ENCODE results near the gene CERS1. TPM values are rescaled to one million over a fixed set of nuclear protein-coding genes. Genes with fewer than 3 reads are reported as not detected.
A peak's percentile ranks its signal among the peaks of the same experiment; 100 is the strongest.

Gene CERS1
- total RNA-seq, 1 donor from 2014 or later: not detected

- DNase-seq (ENCODE audit: low spot score in 2 of 2): no peak
- Histone ChIP-seq H3K36me3 (peaks cover 30 to 39% of the 10 kb centered on the region in 2 donors), H3K4me1 (peaks cover 0 to 11% of the 10 kb centered on the region in 2 donors)
Measured at GRCh38 chr19:18913466-18913865, 17.5 kb upstream of the CERS1 start.

GRCh38 chr19:18912933-18913332 is 17.0 kb upstream of the CERS1 start:
- Histone ChIP-seq H3K9me3 (no peaks in the 10 kb centered on the region), H3K4me1 (peaks cover 0 to 6% of the 10 kb centered on the region in 2 donors), H3K27me3 (no peaks in the 10 kb centered on the region), H3K27ac (no peak overlapping the region), H3K4me3 (no peak overlapping the region), H3K36me3 (peaks cover 30 to 42% of the 10 kb centered on the region in 2 donors)
- TF ChIP-seq CTCF (IDR thresholded peaks at IDR 0.05): no peak
- DNase-seq (ENCODE audit: low spot score in 2 of 2): no peak
- intact Hi-C loops (cut with DNase I): loop anchor here (10.0 kb wide), 1 partner anchor 222 kb away; the partner anchor contains the start of gene TMEM161A

More at GRCh38 chr19:18913466-18913865, 17.5 kb upstream of the CERS1 start:
- no peaks in the 10 kb centered on the region for H3K27me3 ChIP-seq
- no peak overlapping the region for H3K4me3 ChIP-seq
- intact Hi-C loops (cut with DNase I): loop anchor here (10.0 kb wide), 1 partner anchor 221 kb away; the partner anchor contains the start of gene TMEM161A
- TF ChIP-seq CTCF (IDR thresholded peaks at IDR 0.05): no peak
- no peak overlapping the region for H3K27ac ChIP-seq
- no peaks in the 10 kb centered on the region for H3K9me3 ChIP-seq

GRCh38 chr19:18910801-18911436 is 15.0 kb upstream of the CERS1 start:
- no peaks in the 10 kb centered on the region for H3K4me1 ChIP-seq
- no peaks in the 10 kb centered on the region for H3K9me3 ChIP-seq
- peak in 1 of 2 donors; percentile 52 for DNase-seq (ENCODE audit: low spot score in 2 of 2)
- H3K36me3 ChIP-seq: peaks cover 44 to 59% of the 10 kb centered on the region in 2 donors
- H3K27ac ChIP-seq: no peak overlapping the region
- intact Hi-C loops (cut with DNase I): loop anchor here (10.0 kb wide), 1 partner anchor 224 kb away; the partner anchor contains the start of gene TMEM161A
- TF ChIP-seq CTCF (IDR thresholded peaks at IDR 0.05): no peak
- H3K27me3 ChIP-seq: no peaks in the 10 kb centered on the region
- H3K4me3 ChIP-seq: no peak overlapping the region

GRCh38 chr19:18910010-18910409 is 14.1 kb upstream of the CERS1 start:
- peaks cover 48 to 60% of the 10 kb centered on the region in 2 donors for H3K36me3 ChIP-seq
- DNase-seq (ENCODE audit: low spot score in 2 of 2): peak in 1 of 2 donors; percentile 49
- H3K4me1 ChIP-seq: no peaks in the 10 kb centered on the region
- H3K27ac ChIP-seq: no peak overlapping the region
- H3K9me3 ChIP-seq: no peaks in the 10 kb centered on the region
- no peaks in the 10 kb centered on the region for H3K27me3 ChIP-seq
- no peak for TF ChIP-seq CTCF (IDR thresholded peaks at IDR 0.05)
- intact Hi-C loops (cut with DNase I): loop anchor here (10.0 kb wide), 1 partner anchor 225 kb away; the partner anchor contains the start of gene TMEM161A
- no peak overlapping the region for H3K4me3 ChIP-seq

- intact Hi-C loops (cut with DNase I): no loop called here
Measured at GRCh38 chr19:18908917-18909619, 13.1 kb upstream of the CERS1 start.

More at GRCh38 chr19:18908917-18909619, 13.1 kb upstream of the CERS1 start:
- Histone ChIP-seq H3K27me3 (no peaks in the 10 kb centered on the region), H3K4me1 (no peaks in the 10 kb centered on the region), H3K4me3 (no peak overlapping the region), H3K27ac (no peak overlapping the region), H3K36me3 (peaks cover 51 to 61% of the 10 kb centered on the region in 2 donors), H3K9me3 (no peaks in the 10 kb centered on the region)
- TF ChIP-seq CTCF (IDR thresholded peaks at IDR 0.05): no peak
- DNase-seq (ENCODE audit: low spot score in 2 of 2): no peak

Data from ascending aorta (tissue), 2 donors.